K562 (cell line): ENCODE results near the gene SIDT2. TPM values are rescaled to one million over a fixed set of nuclear protein-coding genes. Genes with fewer than 3 reads are reported as not detected.

Experiments used
- CBX1 ChIP-seq: sonication (generic); IDR thresholded peaks from 2 replicates; pipeline ENCODE4 v1.6.1; 2016; ENCODE audit warnings: antibody characterized with exemption, low read depth, mild to moderate bottlenecking
- ETV1 ChIP-seq: fragments of 450-650 bp; conservative IDR thresholded peaks from 2 replicates; pipeline ENCODE4 v1.6.1; 2016; ENCODE audit warnings: missing genetic modification characterization, control low read depth, low read depth, missing compliant biosample characterization
- MLLT1 ChIP-seq, 2 experiments: fragments of 450-650 bp; IDR thresholded peaks; 2 replicates each; pipeline ENCODE4 v1.6.1; 2016
- MTF1 ChIP-seq: fragments of 250-450 bp; sonication (Bioruptor Pico); IDR thresholded peaks from 2 replicates; pipeline ENCODE4 v1.9.0; 2021; ENCODE audit warnings: moderate library complexity, mild to moderate bottlenecking, inconsistent platforms, borderline replicate concordance
- PHF8 ChIP-seq: fragments of 200-600 bp; sonication (generic); IDR thresholded peaks from 2 replicates; pipeline ENCODE4 v1.6.1; 2012; ENCODE audit warnings: mixed run types, mild to moderate bottlenecking, inconsistent platforms, low read length, moderate library complexity, borderline replicate concordance
- RBM22 ChIP-seq: fragments of 200-400 bp; formaldehyde crosslinking; IDR thresholded peaks from 2 replicates; pipeline ENCODE4 v1.6.1; 2018; ENCODE audit warnings: low read length, low read depth; ENCODE audit not compliant: poor library complexity, severe bottlenecking
- RFX5 ChIP-seq: IDR thresholded peaks from 2 replicates; pipeline ENCODE4 v1.6.1; 2011; ENCODE audit warnings: low read depth, mild to moderate bottlenecking, improper control_type of control experiment, low read length
- SMARCB1 ChIP-seq: IDR thresholded peaks from 2 replicates; pipeline ENCODE4 v1.6.1; 2011; ENCODE audit warnings: improper control_type of control experiment, low read depth; ENCODE audit not compliant: insufficient read length
- ZNF707 ChIP-seq: fragments of 250-450 bp; sonication (Bioruptor Pico); conservative IDR thresholded peaks from 2 replicates; pipeline ENCODE4 v1.8.0; 2022; ENCODE audit warnings: inconsistent platforms, mild to moderate bottlenecking, moderate library complexity
- polyA plus RNA-seq, 8 experiments: library from polyadenylated mRNA; depleted of rRNA in 4 of 8; stranded (reverse) in 5 of 8; unstranded in 3 of 8; fragments of >200 nt; fragmentation: Nextera tagmentation in 2 of 8; fragmentation: Illumina TruSeq in 1 of 8; extraction: Ambion mirVana in 2 of 8; extraction: Trizol in 1 of 8; gene quantifications; 2 replicates each; pipeline versions ENCODE4 v1.2.1 to v1.2.3, GENCODE V29; 2011 to 2014; ENCODE audit warnings: inconsistent platforms in 1 of 8, missing spikeins in 1 of 8
- total RNA-seq, 7 experiments: library from RNA; depleted of rRNA in 6 of 7; stranded (reverse); fragments of >200 nt in 6 of 7; fragmentation: Illumina TruSeq in 2 of 7; extraction: Trizol in 2 of 7; gene quantifications; 2 replicates each; pipeline versions ENCODE4 v1.2.1 to v1.2.3, GENCODE V29; 2011 to 2021; ENCODE audit warnings: low replicate concordance in 1 of 7
- TF ChIP-seq, protein P1 (sequence below), 2 experiments: fragments of 450-650 bp; formaldehyde crosslinking in 1 of 2; IDR thresholded peaks; 2 replicates each; pipeline versions ENCODE4 v1.4.0 to v1.6.1; 2014 to 2020; ENCODE audit warnings: mild to moderate bottlenecking in 2 of 2, borderline replicate concordance in 1 of 2, low read depth in 1 of 2
- TF ChIP-seq, protein P2 (sequence below): sonication (generic); formaldehyde crosslinking; IDR thresholded peaks from 2 replicates; pipeline ENCODE4 v1.5.0; 2020; ENCODE audit warnings: missing genetic modification reagents
- TF ChIP-seq, protein P3 (sequence below): fragments of 150-350 bp; conservative IDR thresholded peaks from 2 replicates; pipeline ENCODE4 v1.6.1; 2014; ENCODE audit warnings: low read length

Gene SIDT2
- total and polyA plus RNA-seq, 9 of the 15 experiments (the other 6 are each of a cell fraction or from before 2014, with no cell fraction given) = 2.4 to 20.2 (median 6.5) TPM

DNA sequence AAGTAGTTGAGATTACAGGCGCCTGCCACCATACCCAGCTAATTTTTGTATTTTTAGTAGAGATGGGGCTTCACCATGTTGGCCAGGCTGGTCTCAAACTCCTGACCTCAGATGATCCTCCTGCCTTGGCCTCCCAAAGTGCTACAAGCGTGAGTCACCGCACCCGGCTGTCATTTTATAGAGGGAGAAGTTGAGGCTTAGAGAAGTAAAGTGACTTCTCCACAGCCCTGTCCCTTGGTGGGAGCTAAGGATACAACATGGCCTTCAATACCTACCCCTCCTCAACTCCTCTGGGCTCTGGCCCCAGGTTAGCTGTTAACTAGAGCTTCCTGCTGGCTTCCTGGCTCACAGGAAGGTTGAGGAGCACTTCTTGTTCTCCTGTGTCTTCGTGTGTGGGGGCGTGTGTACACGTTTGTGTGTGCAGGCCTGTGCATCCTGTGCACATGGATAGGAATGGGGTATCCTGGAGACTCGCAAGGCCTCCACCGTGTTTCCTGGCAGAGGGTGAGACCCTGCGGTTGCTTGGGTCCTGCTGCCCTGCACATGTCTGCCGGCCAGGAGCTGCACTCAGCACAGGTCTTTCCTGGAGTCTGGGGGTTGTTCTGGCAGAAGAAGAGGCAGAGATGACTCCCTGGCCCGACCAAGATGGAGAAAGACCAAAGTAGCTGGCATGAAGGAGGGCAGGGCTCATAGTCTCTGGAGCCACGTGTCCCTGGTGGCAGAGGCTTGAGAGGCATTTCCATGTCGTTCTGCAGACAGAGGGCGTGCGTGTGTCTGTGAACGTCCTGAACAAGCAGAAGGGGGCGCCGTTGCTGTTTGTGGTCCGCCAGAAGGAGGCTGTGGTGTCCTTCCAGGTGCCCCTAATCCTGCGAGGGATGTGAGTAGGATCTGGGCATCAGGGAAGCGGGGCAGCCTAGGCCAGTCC lies 2.4 kb downstream of the SIDT2 start (continued):
- TF ChIP-seq, protein P1, sequence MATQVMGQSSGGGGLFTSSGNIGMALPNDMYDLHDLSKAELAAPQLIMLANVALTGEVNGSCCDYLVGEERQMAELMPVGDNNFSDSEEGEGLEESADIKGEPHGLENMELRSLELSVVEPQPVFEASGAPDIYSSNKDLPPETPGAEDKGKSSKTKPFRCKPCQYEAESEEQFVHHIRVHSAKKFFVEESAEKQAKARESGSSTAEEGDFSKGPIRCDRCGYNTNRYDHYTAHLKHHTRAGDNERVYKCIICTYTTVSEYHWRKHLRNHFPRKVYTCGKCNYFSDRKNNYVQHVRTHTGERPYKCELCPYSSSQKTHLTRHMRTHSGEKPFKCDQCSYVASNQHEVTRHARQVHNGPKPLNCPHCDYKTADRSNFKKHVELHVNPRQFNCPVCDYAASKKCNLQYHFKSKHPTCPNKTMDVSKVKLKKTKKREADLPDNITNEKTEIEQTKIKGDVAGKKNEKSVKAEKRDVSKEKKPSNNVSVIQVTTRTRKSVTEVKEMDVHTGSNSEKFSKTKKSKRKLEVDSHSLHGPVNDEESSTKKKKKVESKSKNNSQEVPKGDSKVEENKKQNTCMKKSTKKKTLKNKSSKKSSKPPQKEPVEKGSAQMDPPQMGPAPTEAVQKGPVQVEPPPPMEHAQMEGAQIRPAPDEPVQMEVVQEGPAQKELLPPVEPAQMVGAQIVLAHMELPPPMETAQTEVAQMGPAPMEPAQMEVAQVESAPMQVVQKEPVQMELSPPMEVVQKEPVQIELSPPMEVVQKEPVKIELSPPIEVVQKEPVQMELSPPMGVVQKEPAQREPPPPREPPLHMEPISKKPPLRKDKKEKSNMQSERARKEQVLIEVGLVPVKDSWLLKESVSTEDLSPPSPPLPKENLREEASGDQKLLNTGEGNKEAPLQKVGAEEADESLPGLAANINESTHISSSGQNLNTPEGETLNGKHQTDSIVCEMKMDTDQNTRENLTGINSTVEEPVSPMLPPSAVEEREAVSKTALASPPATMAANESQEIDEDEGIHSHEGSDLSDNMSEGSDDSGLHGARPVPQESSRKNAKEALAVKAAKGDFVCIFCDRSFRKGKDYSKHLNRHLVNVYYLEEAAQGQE (IDR thresholded peaks at IDR 0.05; ENCODE audit: borderline replicate concordance) = peak; percentile 57; the same call in 1 of the 2 replicates
- TF ChIP-seq, protein P1 (CRISPR knock-in tag; IDR thresholded peaks at IDR 0.05; ENCODE audit: low read depth) = no peak
- TF ChIP-seq MLLT1 (IDR thresholded peaks at IDR 0.05) = peak in 1 of 2 experiments; percentile 94; a peak in 2 of 4 replicates
- TF ChIP-seq ZNF707 = no peak
- no peak for TF ChIP-seq SMARCB1
- TF ChIP-seq, protein P2, sequence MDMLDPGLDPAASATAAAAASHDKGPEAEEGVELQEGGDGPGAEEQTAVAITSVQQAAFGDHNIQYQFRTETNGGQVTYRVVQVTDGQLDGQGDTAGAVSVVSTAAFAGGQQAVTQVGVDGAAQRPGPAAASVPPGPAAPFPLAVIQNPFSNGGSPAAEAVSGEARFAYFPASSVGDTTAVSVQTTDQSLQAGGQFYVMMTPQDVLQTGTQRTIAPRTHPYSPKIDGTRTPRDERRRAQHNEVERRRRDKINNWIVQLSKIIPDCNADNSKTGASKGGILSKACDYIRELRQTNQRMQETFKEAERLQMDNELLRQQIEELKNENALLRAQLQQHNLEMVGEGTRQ = peak; percentile 52; the same call in 1 of the 2 replicates
- TF ChIP-seq CBX1 = 0 out of 2 replicates have a peak, but pooled peaks have one; percentile 38
- no peak for TF ChIP-seq RFX5
- TF ChIP-seq MTF1 (CRISPR knock-in tag) = no peak
- no peak for TF ChIP-seq ETV1 (tag)
- TF ChIP-seq, protein P3, sequence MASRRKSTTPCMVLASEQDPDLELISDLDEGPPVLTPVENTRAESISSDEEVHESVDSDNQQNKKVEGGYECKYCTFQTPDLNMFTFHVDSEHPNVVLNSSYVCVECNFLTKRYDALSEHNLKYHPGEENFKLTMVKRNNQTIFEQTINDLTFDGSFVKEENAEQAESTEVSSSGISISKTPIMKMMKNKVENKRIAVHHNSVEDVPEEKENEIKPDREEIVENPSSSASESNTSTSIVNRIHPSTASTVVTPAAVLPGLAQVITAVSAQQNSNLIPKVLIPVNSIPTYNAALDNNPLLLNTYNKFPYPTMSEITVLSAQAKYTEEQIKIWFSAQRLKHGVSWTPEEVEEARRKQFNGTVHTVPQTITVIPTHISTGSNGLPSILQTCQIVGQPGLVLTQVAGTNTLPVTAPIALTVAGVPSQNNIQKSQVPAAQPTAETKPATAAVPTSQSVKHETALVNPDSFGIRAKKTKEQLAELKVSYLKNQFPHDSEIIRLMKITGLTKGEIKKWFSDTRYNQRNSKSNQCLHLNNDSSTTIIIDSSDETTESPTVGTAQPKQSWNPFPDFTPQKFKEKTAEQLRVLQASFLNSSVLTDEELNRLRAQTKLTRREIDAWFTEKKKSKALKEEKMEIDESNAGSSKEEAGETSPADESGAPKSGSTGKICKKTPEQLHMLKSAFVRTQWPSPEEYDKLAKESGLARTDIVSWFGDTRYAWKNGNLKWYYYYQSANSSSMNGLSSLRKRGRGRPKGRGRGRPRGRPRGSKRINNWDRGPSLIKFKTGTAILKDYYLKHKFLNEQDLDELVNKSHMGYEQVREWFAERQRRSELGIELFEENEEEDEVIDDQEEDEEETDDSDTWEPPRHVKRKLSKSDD = no peak
- no peak for TF ChIP-seq RBM22
- no peak; the same call in 1 of the 2 replicates for TF ChIP-seq PHF8
